ENCODE data around the gene HDAC4. TPM values are rescaled to one million over a fixed set of nuclear protein-coding genes. Genes with fewer than 3 reads are reported as not detected.

HDAC4 gene
- total and polyA plus RNA-seq, 2 of the 8 experiments (the other 6 are each of a cell fraction or from before 2014, with no cell fraction given), result 15.4 to 31.5 TPM

- TF ChIP-seq SIN3A (conservative IDR thresholded peaks at IDR 0.05 in 1 of 2, IDR thresholded peaks at IDR 0.05 in 1 of 2; ENCODE audit: low read depth in 1 of 2, low read length in 2 of 2) (no peak), JUN (IDR thresholded peaks at IDR 0.05; ENCODE audit: low read depth, low read length) (no peak), USF2 (IDR thresholded peaks at IDR 0.05; ENCODE audit: low read length) (no peak), ZNF274 (IDR thresholded peaks at IDR 0.05; ENCODE audit: borderline replicate concordance, extremely low read depth, low read length) (no peak), EP300 (IDR thresholded peaks at IDR 0.05; ENCODE audit: borderline replicate concordance in 1 of 2, low read depth in 2 of 2, low read length in 2 of 2) (no peak)
These were observed 96.1 kb downstream of the HDAC4 start (continued) for GRCh38 chr2:239304533-239305221.

All from H1 (cell line).